GM20431 (cell line): ENCODE data around the gene CLK2.
"Not testable (repeated sequence)": the region's sequence is repeated elsewhere in the genome, so short reads cannot be mapped to it uniquely, and the experiment has no call there.

ENCODE experiments used
- in situ Hi-C: fragments of 300-500 bp; cut with MseI, MboI; formaldehyde crosslinking; loops from one replicate; pipeline ENCODE4 v1.15.0; 2020; ENCODE audit warnings: low sequenced_read_pairs; ENCODE audit not compliant: unreplicated experiment

Gene CLK2

GRCh38 chr1:155246796-155247195 is 26.5 kb downstream of the CLK2 start:
- in situ Hi-C loops, result not testable (repeated sequence)

DNA sequence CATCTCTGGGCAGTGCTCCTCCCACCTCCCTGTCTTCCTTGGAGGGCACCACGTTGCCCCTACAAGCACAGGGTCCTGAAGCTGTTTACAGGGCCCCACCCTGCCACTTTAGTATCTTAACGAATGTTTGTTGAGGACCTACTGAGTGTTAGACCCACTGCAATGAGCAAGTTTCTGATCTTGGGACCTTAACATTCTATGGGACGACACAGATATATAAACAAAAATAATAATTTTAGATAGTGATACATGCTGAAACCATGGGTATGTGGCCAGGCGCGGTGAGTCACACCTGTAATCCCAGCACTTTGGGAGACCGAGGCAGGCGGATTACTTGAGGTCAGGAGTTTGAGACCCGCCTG is 28.2 kb downstream of the CLK2 start:
- in situ Hi-C loops, result no loop called here

DNA sequence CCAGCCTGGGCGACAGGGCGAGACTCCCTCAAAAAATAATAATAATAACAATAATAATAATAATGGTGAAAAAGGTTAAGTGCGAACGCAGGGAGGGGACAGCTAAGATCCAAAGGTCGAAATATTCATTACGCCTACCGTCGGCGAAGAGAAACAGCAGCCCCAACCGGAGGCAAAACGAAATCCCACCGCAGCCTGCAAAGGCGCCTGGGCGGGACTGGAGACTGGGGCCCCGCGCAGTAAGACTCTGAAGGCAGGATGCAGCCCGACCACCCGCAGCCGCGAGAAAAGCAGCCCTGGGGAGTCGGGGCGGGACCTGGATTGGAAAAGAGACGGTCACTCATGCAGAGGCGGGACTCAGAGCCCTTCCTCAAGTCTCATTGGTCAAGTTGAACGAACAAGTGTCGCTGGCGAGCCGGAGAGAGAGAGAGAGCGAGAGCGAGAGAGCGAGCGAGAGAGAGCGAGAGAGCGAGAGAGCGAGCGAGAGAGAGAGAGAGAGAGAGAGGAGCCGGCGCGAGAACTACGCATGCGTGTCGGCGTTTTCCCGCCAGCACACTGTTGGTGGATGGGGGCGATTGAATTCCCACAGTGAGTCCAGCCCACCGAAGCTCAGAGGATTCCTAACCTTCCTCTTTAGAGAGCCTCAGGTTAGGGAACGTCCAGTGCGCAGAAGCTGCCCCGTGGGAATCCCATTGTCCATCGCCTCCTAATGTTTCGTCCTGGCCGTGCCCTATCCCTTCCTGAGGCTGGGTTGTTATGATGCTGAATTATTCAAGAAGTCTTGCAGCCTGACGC is 28.7 kb downstream of the CLK2 start:
- in situ Hi-C loops, result no loop called here

- in situ Hi-C loops, result no loop called here
Observed at GRCh38 chr1:155242805-155243358, 30.4 kb downstream of the CLK2 start.

DNA sequence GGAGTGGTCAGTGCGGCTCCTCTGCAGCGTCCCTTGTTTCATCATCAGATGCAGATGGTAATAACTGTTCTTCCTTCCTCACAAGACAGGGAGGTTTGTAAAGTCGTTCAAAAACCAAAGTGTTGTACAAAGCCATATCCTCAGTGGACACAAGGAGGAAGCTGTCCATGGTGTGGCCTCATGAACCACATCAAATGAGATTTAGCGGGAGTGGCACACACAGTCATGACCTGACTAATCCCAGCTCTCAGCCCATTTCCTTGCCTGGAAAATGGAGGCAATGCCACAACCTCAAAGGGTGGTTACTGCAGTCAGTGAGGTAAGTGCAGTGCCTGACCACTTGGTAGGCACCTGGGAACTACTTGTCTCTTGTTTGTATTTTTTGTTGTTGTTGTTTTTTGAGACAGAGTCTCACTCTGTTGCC is 31.5 kb downstream of the CLK2 start:
- in situ Hi-C loops, result no loop called here

DNA sequence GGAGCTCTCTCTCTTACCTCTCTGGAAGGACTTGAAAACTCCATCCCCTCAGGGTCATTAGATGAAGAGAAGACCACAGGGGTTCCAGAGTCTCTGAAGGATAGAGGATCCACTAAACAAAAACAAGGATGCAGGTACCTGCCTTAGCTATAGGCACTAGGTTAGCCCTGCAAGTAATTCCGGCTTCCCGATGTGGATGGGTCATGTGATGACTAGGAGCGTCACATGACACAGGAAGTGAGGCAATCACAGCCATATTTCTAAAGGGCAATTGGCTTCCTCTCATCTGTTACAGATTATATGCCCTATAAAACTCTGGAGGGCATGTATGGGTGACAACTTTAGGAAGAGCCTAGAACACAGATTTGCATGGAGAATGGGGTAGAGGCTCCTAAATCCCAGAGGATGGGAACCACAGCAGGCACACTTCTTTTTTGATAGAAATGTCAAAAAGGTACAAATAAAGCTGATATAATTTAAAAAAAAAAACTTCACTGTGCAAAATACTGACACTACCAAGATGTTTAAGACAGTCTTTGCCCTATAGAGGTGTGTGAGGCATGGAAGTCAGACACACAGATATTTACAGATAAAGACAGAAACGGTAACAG is 32.1 kb downstream of the CLK2 start:
- in situ Hi-C loops, result no loop called here

DNA sequence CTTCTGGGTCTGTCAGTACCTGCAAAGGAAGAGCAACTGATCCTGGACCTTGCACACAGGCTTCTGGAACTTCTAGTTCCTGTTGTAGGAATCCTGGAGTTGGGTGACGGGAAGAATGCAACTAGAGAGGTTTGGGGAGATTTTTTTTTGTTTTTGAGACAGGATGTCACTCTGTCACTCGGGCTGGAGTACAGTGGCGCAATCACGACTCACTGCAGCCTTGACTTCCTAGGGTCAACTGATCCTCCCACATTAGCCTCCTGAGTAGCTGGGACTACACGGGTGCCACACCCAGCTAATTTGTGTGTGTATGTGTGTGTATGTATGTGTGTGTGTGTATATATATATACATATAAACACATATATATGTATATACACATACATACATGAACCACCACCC is 36.9 kb downstream of the CLK2 start:
- in situ Hi-C loops, result no loop called here

DNA sequence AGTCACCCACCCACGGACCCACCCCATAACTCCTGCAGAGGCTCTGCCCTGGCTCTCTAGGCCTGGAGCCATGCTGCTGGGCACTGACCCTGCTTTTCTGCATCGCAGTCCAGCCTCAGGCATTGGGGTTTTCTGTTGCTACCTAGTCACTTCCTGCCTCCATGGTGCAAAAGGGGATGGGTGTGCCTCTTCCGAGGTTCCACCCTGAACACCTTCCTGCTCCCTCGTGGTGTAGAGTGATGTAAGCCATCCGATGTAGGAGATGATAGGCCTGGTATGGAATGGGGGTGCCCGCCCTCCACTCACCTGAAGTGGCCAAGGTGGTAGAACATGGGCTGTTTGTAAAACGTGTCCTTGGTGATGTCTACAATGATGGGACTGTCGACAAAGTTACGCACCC is 37.9 kb downstream of the CLK2 start:
- in situ Hi-C loops, result not testable (repeated sequence)

DNA sequence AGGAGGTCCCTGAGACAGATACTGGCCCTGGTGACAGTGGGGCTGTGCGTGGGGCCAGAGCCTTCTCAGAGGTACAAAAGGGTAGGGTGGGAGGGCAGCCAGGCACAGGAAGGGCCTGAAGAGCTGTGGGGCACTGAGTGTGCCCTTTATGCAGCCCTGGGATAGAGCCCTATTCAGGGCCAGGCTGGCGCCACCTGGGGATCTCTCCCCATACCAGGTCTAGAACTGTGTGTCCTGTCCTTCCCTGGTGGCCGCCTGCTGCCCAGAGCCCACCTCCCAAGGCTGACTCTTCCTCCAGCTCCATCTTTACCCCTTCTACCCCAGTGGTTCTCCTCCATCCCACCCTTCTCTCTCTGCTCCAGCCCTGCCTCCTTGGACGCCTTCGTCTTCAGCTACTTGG is 39.8 kb downstream of the CLK2 start:
- in situ Hi-C loops, result not testable (repeated sequence)

DNA sequence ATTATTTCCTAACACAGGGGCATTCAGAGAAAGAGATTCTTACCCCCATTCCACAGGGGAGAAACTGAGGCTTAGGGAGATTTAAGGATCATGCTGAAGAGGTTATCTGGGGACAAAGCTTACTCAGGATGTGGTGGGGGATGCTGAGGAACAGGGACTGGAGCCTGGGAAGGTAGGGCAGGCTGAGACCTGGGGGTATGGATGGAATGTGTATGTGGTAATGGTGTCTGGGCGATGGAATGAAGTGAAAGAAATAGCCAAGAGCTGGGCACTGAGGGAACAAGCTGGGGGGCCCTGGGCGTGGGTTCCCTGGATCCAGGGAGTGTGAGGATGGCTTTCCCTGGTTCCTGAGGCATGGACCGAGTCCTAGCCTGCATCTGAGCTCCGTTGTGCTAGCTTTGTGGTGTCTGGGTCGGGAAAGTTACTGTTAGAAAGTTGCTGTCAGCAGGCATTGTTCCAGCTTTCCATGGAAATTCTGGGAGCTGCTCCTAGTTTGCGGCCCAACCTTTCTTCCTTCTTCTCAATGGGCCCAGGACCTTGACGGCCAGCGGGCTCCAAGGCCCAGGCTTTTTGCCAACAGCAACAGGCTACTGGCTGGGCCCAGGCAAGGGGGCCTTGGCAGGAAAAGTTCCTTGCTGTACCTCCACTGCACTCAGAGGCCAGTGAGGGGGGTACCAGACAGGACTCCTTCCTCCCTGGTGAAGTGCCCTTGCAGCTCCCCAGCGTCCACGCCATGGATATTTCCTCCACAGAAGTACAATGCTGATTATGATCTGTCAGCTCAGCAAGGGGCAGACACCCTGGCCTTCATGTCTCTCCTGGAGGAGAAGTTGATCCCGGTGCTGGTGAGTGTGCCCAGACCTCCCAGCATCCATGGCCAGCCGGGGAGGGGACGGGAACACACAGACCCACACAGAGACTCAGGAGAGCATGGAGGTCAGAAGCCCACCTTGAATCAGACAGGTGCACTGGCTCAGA is 41.0 kb downstream of the CLK2 start:
- in situ Hi-C loops, result not testable (repeated sequence)

GRCh38 chr1:155231302-155231701 is 42.0 kb downstream of the CLK2 start:
- in situ Hi-C loops, result not testable (repeated sequence)

DNA sequence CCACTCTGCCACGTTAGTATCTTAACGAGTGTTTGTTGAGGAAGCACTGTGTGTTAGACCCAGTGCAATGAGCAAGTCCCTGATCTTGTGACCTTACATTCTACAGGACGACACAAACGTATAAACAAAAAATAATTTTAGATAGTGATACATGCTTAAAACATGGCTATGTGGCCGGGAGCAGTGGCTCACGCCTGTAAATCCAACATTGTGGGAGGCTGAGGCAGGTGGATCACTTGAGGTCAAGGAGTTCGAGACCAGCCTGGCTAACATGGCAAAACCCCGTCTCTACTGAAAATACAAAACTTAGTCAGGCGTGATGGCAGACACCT is 45.2 kb downstream of the CLK2 start:
- in situ Hi-C loops, result no loop called here

GRCh38 chr1:155227261-155228095 is 45.8 kb downstream of the CLK2 start:
- in situ Hi-C loops, result no loop called here

- in situ Hi-C loops, result no loop called here
Observed at GRCh38 chr1:155226910-155227260, 46.4 kb downstream of the CLK2 start.

- in situ Hi-C loops, result no loop called here
Observed at GRCh38 chr1:155226188-155226909, 47.0 kb downstream of the CLK2 start.

GRCh38 chr1:155225404-155225759 is 47.9 kb downstream of the CLK2 start:
- in situ Hi-C loops, result not testable (repeated sequence)

- in situ Hi-C loops, result no loop called here
Observed at GRCh38 chr1:155223047-155223446, 50.3 kb downstream of the CLK2 start.

- in situ Hi-C loops, result not testable (repeated sequence)
Observed at GRCh38 chr1:155220211-155220965, 52.9 kb downstream of the CLK2 start.
